HepG2 (cell line): Measurements from ENCODE around the gene ATP9A. TPM values are rescaled to one million over a fixed set of nuclear protein-coding genes. Genes with fewer than 3 reads are reported as not detected.
A peak's percentile ranks its signal among the peaks of the same experiment; 100 is the strongest.

Experiments
- CREBL2 ChIP-seq: sonication (generic); formaldehyde crosslinking; IDR thresholded peaks from 2 replicates; pipeline ENCODE4 v1.8.1; 2023; ENCODE audit warnings: missing genetic modification reagents, mild to moderate bottlenecking, borderline replicate concordance
- FOXC1 ChIP-seq: sonication (generic); formaldehyde crosslinking; IDR thresholded peaks from 2 replicates; pipeline ENCODE4 v1.8.0; 2022; ENCODE audit warnings: mild to moderate bottlenecking, missing genetic modification reagents, borderline replicate concordance
- MLLT10 ChIP-seq: sonication (generic); formaldehyde crosslinking; IDR thresholded peaks from 2 replicates; pipeline ENCODE4 v1.4.0; 2020; ENCODE audit warnings: missing genetic modification reagents
- PBX3 ChIP-seq: sonication (generic); formaldehyde crosslinking; IDR thresholded peaks from 2 replicates; pipeline ENCODE4 v1.8.1; 2023; ENCODE audit warnings: missing genetic modification reagents, inconsistent platforms, borderline replicate concordance
- PHF8 ChIP-seq: sonication (generic); formaldehyde crosslinking; IDR thresholded peaks from 2 replicates; pipeline ENCODE4 v1.5.0; 2020; ENCODE audit warnings: missing genetic modification reagents
- PRMT3 ChIP-seq: sonication (generic); formaldehyde crosslinking; IDR thresholded peaks from 2 replicates; pipeline ENCODE4 v1.8.1; 2022; ENCODE audit warnings: low read depth, mild to moderate bottlenecking, moderate library complexity, missing genetic modification reagents, borderline replicate concordance
- RARA ChIP-seq: IDR thresholded peaks from 2 replicates; pipeline ENCODE4 v1.6.1; 2016; ENCODE audit warnings: missing genetic modification reagents, missing compliant biosample characterization
- SOX13 ChIP-seq, 3 experiments: fragments of 450-650 bp in 1 of 3; sonication (generic) in 1 of 3; formaldehyde crosslinking in 1 of 3; IDR thresholded peaks in 2 of 3; conservative IDR thresholded peaks in 1 of 3; 2 replicates each; pipeline versions ENCODE4 v1.5.0 to v1.6.1; 2016 to 2020; ENCODE audit warnings: antibody characterized with exemption in 1 of 3, mild to moderate bottlenecking in 1 of 3, missing compliant biosample characterization in 1 of 3, missing genetic modification reagents in 1 of 3, moderate library complexity in 1 of 3
- SRSF4 ChIP-seq: fragments of 200-400 bp; formaldehyde crosslinking; IDR thresholded peaks from one replicate; pipeline ENCODE4 v1.6.1; 2018; ENCODE audit warnings: mild to moderate bottlenecking, low read depth, low read length, moderate library complexity; ENCODE audit not compliant: poor library complexity, severe bottlenecking
- SSRP1 ChIP-seq: IDR thresholded peaks from 2 replicates; pipeline ENCODE4 v1.6.1; 2016; ENCODE audit warnings: control low read depth
- ZFAT ChIP-seq: sonication (generic); formaldehyde crosslinking; conservative IDR thresholded peaks from 2 replicates; pipeline ENCODE4 v1.8.1; 2023; ENCODE audit warnings: missing genetic modification reagents, inconsistent platforms
- ZNF142 ChIP-seq: sonication (generic); formaldehyde crosslinking; IDR thresholded peaks from 2 replicates; pipeline ENCODE4 v1.4.0; 2020; ENCODE audit warnings: missing genetic modification reagents
- ZNF263 ChIP-seq: sonication (generic); formaldehyde crosslinking; IDR thresholded peaks from 2 replicates; pipeline ENCODE4 v1.4.0; 2020; ENCODE audit warnings: missing genetic modification reagents
- ZNF547 ChIP-seq: sonication (generic); formaldehyde crosslinking; IDR thresholded peaks from 2 replicates; pipeline ENCODE4 v1.5.1; 2020; ENCODE audit warnings: mild to moderate bottlenecking, missing genetic modification reagents
- ZNF768 ChIP-seq: sonication (generic); formaldehyde crosslinking; IDR thresholded peaks from 2 replicates; pipeline ENCODE4 v1.4.0; 2020; ENCODE audit warnings: missing genetic modification reagents
- polyA plus RNA-seq, 8 experiments: library from polyadenylated mRNA; depleted of rRNA in 3 of 8; stranded (reverse) in 7 of 8; unstranded in 1 of 8; fragments of >200 nt; fragmentation: Illumina TruSeq in 4 of 8; extraction: Trizol in 4 of 8; gene quantifications; 2 replicates each; pipeline versions ENCODE4 v1.2.1 to v1.2.3, GENCODE V29; 2011 to 2016; ENCODE audit warnings: low read depth in 4 of 8, missing spikeins in 1 of 8, mixed read lengths in 1 of 8; ENCODE audit not compliant: insufficient read depth in 1 of 8
- total RNA-seq, 5 experiments: library from RNA; depleted of rRNA; stranded (reverse); fragments of >200 nt; fragmentation: Illumina TruSeq; extraction: Trizol; gene quantifications; 2 replicates each; pipeline ENCODE4 v1.2.3, GENCODE V29; 2016; ENCODE audit warnings: low read depth in 1 of 5
- TF ChIP-seq, protein P1 (sequence below): sonication (generic); formaldehyde crosslinking; IDR thresholded peaks from 2 replicates; pipeline ENCODE4 v1.5.0; 2020; ENCODE audit warnings: missing genetic modification reagents, mild to moderate bottlenecking, borderline replicate concordance
- TF ChIP-seq, protein P2 (sequence below): sonication (generic); formaldehyde crosslinking; IDR thresholded peaks from 2 replicates; pipeline ENCODE4 v1.5.1; 2020; ENCODE audit warnings: mild to moderate bottlenecking, moderate library complexity, missing genetic modification reagents

The ATP9A gene
- total and polyA plus RNA-seq, 2 of the 13 experiments (the other 11 are each of a cell fraction or from before 2014, with no cell fraction given), result 11.8 to 18.5 TPM

DNA sequence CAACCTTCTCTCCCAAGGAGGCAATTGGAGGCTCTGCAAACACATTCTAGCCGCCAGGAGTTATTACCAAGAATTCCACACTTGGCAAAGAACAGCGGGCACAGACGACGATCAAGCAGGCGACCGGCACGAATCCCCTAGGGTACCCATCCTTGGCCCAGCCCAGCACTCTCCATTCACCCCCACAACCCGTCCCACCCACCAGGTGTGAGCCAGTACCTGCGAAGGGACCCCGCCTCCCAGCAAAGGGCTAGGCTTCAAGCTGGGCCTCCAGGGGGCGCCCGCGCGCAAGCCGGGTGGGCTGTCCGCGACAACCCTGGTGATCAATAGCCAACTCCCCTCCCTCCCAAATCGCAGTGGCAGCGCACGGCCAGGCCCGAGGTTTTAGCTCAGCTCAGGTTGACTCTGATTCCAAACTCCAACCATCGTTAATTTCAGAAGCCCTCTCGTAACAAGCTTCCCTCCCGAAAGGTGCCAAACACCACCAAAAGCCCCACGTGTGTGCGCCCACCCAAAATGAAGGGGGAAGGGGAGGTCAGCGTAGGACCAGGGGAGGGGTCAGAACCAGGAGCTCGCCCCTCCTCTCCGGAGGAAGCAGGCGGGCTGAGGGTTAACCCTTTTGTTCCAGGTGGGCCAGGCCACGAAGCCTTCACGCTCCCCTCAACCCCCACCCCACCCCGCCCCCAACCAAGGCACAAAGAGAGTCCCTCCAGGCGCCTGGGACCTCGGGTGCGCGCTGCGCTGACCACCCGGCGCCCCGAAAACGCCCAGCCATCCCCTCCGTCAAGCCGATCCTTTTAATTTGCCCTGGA is 32.1 kb upstream of the ATP9A start (continued):
- TF ChIP-seq ZFAT, result no peak
- peak; percentile 20; the same call in 1 of the 2 replicates for TF ChIP-seq ZNF547 (CRISPR knock-in tag)
- peak; percentile 56 for TF ChIP-seq PHF8 (CRISPR knock-in tag)
- no peak for TF ChIP-seq MLLT10 (CRISPR knock-in tag)
- peak; percentile 30; the same call in 1 of the 2 replicates for TF ChIP-seq RARA (CRISPR knock-in tag)
- no peak for TF ChIP-seq PRMT3 (CRISPR knock-in tag)
- TF ChIP-seq, protein P1, sequence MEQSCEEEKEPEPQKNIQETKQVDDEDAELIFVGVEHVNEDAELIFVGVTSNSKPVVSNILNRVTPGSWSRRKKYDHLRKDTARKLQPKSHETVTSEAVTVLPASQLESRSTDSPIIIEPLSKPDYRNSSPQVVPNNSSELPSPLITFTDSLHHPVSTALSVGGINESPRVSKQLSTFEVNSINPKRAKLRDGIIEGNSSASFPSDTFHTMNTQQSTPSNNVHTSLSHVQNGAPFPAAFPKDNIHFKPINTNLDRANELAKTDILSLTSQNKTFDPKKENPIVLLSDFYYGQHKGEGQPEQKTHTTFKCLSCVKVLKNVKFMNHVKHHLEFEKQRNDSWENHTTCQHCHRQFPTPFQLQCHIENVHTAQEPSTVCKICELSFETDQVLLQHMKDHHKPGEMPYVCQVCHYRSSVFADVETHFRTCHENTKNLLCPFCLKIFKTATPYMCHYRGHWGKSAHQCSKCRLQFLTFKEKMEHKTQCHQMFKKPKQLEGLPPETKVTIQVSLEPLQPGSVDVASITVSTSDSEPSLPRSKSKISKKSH (CRISPR knock-in tag), result peak; percentile 88; the same call in 1 of the 2 replicates
- TF ChIP-seq, protein P2, sequence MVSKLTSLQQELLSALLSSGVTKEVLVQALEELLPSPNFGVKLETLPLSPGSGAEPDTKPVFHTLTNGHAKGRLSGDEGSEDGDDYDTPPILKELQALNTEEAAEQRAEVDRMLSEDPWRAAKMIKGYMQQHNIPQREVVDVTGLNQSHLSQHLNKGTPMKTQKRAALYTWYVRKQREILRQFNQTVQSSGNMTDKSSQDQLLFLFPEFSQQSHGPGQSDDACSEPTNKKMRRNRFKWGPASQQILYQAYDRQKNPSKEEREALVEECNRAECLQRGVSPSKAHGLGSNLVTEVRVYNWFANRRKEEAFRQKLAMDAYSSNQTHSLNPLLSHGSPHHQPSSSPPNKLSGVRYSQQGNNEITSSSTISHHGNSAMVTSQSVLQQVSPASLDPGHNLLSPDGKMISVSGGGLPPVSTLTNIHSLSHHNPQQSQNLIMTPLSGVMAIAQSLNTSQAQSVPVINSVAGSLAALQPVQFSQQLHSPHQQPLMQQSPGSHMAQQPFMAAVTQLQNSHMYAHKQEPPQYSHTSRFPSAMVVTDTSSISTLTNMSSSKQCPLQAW (CRISPR knock-in tag), result peak; percentile 84
- TF ChIP-seq ZNF142 (CRISPR knock-in tag), result no peak; the same call in 1 of the 2 replicates
- TF ChIP-seq CREBL2, result no peak
- peak; percentile 90 for TF ChIP-seq FOXC1 (CRISPR knock-in tag)
- no peak for TF ChIP-seq SRSF4
- TF ChIP-seq SOX13 (IDR thresholded peaks at IDR 0.05), result no peak
- peak in 1 of 2 experiments; percentile 30; a peak in 1 of 4 replicates for TF ChIP-seq SOX13 (CRISPR knock-in tag; conservative IDR thresholded peaks at IDR 0.05 in 1 of 2, IDR thresholded peaks at IDR 0.05 in 1 of 2)
- 0 out of 2 replicates have a peak, but pooled peaks have one; percentile 76 for TF ChIP-seq SSRP1
- TF ChIP-seq ZNF263, result peak; percentile 69
- TF ChIP-seq PBX3 (CRISPR knock-in tag), result no peak
- TF ChIP-seq ZNF768, result peak; percentile 70; the same call in 1 of the 2 replicates
